GM21529 (cell line): ENCODE measurements around the gene PPP6R2.

ENCODE experiments used
- ATAC-seq: cut with Tn5 transposase; IDR thresholded peaks from one replicate; pipeline ENCODE4 v1.9.1; 2021; ENCODE audit not compliant: unreplicated experiment

The PPP6R2 gene, protein sequence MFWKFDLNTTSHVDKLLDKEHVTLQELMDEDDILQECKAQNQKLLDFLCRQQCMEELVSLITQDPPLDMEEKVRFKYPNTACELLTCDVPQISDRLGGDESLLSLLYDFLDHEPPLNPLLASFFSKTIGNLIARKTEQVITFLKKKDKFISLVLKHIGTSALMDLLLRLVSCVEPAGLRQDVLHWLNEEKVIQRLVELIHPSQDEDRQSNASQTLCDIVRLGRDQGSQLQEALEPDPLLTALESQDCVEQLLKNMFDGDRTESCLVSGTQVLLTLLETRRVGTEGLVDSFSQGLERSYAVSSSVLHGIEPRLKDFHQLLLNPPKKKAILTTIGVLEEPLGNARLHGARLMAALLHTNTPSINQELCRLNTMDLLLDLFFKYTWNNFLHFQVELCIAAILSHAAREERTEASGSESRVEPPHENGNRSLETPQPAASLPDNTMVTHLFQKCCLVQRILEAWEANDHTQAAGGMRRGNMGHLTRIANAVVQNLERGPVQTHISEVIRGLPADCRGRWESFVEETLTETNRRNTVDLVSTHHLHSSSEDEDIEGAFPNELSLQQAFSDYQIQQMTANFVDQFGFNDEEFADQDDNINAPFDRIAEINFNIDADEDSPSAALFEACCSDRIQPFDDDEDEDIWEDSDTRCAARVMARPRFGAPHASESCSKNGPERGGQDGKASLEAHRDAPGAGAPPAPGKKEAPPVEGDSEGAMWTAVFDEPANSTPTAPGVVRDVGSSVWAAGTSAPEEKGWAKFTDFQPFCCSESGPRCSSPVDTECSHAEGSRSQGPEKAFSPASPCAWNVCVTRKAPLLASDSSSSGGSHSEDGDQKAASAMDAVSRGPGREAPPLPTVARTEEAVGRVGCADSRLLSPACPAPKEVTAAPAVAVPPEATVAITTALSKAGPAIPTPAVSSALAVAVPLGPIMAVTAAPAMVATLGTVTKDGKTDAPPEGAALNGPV

GRCh38 chr22:50342651-50343540 is at the start of gene PPP6R2:
PPP6R2 (plus strand) TSS chr22:50343327; CDS start chr22:50393909, 50,582 bp downstream.
- peak; percentile 55 for ATAC-seq

DNA sequence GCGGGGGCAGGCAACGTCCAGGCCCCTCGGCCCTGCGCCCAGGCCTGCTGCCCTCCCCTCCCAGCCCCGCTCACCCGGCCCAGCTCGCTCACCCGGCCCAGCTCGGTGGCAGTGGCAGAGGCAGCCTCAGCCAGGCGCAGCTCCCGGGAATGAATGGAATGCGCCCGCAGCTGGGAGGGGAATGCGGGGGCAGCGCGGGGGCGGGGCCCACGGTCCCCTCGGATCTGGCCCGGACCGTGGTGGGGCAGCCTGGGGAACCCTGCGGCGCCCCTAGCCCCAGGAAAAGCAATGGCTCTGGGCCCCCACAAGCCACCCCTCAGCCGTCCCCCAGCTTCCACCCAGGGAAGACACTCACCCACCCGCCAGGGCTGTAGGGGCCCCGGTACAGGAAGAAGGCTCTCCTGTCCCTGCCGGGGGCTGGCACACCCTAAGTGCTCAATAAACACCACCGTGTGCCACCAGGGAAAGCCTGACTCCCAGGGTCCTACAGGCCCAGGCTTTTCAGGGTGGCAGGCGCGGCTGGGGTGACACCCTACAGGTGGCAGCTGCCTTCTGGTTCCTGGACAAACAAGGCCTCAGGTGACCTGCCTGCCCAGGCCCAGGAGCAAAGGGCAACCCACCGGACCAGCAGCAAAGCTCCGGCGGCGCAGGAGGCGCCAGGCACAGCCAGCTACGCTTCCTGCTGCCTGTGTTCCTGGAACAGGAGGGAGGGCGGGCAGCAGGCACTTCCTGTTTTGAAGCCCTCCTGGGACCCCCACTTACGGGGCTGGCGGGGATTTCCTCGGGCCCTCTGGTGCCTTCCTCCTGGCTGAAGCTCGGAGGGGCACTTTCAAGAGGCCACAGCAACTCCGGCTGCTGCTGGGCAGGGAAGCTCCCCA is 49.4 kb upstream of the PPP6R2 start:
- no peak for ATAC-seq

GRCh38 chr22:50294319-50294656 is 48.8 kb upstream of the PPP6R2 start:
- ATAC-seq, result no peak

GRCh38 chr22:50296658-50297490 is 46.3 kb upstream of the PPP6R2 start:
- no peak for ATAC-seq

DNA sequence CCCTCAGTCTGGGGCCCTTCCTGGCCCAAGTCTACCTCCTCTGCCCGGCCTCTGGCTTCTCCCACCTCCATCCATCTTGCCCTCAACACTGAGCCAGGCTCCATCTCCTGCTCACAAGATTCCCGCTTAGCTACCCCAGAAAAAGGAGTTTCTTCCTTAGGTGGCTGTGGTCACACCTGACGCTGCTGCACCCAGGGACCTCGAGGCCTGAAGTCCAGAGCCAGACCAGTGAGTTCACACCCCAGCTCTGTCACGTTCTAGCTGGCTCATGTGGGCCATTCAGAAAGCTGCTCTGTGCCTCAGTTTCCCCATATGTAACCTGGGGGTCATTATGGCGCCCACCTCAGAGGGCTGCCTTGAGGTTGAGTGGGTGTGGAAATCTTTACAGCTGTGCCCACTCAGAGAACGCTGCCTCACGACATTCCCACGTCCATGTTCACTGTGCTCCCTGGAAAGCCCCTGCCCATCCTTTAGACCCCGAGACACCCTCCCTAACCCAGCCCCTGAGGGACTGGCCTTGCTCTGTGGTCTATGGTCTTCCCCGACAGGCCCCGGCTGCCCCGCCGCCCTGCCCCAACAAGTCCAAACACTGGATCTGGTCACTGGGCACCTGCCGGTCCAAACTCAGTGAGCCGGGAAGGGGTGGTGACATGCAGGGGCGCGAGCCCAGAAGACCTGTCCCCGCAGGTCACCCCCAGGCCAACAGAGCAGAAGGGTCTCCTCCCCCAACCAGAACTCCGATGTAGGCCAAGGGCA is 45.4 kb upstream of the PPP6R2 start:
- ATAC-seq, result no peak

DNA sequence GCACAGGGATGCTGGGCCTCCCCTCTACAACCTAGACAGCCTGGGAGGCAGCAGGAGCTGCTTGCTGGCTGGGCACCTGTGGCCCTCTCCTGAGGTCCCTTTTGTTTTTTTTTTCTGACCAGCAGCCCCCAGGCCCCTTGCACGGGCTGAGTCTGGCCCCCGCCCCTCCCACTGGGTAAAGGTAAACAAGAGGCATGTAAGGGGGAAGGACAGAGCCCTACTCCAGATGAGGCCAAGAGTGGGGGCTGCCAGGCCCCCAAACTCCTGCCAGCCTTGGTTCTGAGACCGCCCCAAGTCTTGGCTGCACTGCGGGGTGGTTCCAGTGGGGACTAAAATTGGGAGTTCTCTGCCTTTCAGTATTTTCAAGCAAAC is 44.9 kb upstream of the PPP6R2 start:
- no peak for ATAC-seq

DNA sequence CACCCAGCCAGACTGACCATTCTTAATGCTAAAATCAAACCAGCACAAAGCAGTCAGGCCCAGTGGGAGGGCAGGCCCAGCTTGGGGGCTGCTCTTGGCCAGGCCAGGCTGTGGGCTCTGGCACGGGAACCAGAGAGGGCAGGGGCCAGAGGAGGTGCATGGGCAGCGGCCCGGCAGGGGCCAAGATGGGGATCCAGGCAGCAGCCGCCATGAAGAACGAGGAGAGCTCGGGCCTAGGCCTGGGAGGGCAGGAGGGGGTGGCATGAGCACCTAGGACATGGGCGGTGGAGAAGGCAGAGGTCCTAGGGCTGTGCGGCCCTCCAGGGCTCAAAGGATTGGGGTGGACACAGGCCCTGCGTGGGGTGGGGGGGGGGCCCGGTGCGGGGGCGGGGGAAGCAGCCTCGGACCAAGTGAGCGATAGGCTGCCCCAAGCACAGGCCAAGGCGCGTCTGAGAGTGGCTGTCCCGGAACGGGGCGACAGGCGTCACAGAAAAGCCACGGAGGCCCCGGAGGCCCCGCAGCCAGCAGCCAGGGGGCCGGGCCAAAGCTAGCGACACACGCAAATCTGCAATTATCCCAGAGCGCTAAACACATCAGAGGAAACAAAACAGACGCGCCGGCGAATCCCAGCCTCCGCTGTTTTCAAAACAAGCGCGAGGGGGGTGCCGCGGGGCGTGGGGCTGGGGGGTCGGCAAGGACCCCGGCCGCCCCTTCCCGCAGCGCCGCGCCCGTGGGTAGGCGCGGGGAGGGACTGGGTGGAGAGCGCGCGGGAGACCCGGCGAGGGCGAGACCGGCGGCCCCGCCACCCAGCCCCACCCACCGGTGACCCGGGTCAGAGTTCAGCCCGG is 44.0 kb upstream of the PPP6R2 start:
- ATAC-seq, result no peak

DNA sequence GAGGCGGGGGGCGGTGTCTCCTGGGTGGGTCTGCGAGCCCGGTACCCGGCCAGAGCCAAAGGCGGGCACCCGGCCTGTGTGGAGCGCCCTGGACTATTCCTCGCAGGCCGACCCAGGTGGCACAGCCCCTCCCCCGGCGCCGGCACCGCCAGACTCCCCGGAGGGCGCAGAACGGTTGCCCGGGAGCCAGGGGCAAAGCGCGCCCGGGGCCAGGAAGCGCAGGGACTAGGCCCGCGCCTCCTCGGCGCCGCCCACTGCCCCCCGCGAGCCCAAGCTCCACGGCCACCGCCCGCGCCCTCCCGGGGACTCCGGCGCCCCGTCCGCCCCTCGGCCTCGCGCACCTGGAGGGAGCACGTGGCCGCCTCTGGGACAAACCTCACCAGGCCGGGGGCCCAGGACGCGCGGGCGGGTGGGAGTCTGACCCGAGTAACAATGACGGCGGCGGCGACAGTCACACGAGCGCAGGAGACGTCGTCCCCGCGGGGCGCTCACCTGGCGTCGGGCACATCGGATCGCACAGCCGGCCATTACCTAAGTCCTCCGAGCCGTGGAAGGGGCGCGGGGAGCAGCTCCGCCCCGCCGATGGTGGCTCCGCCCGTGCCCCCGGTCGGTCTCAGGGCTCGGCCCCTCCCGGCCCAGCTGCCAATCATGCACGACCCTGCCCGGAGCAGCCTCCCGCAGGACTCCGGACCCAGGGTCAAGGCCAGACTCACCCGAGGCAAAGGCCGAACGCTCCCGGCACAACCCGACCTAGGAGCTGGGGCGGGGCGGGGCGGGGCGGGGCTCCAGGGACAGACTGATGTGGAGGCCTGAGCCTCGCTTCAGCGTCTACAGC is 43.1 kb upstream of the PPP6R2 start:
- no peak for ATAC-seq

DNA sequence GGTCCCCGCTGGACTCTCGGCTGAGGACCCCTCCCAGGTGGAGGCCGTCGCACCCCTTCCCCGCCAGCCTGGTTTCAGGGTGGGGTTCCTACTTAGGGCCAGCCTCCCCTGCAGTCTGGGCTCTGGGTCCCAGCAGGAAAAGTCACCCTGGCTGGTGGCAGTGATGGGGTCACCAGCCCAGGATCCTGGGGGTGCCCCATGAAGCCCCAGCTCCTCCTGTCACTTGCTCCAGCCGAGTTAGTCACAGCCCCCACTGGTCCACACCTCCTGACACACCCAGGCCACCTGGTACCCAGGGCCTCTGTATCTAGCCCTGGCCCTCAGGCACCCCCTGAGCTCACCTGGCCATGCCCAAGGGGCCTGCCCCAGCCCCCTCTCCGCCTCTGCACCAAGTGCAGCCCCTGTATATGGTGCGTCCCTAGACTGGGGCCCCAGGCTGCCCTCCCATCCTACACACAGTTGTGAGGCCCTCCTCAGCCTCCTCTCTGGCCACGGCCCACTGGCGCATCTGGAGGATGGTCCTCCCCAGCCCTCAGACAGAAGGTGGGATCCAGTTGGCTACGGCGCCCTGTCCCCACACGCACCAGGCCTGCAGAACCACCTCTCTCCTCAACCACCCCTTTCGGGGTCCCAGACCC is 42.4 kb upstream of the PPP6R2 start:
- no peak for ATAC-seq

GRCh38 chr22:50301581-50301991 is 41.5 kb upstream of the PPP6R2 start:
- no peak for ATAC-seq

GRCh38 chr22:50302041-50302541 is 41.0 kb upstream of the PPP6R2 start:
- no peak for ATAC-seq

GRCh38 chr22:50302564-50302963 is 40.6 kb upstream of the PPP6R2 start:
- no peak for ATAC-seq

DNA sequence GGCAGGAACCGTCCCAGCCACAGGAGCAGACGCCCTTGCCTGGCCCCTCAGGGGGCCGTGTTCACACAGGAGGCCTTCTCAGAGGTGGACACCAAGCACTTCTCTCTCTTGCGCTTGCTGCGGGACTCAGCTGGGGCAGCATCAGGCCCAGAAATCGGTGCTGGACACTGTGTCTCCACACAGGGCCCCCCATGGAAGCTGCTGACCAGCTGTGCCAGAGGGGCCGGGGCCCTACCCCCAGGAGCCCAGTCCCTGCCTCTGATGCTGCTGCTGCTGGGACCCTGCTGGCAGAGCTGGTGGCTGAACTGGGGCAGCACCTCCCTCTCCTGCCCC is 39.6 kb upstream of the PPP6R2 start:
- ATAC-seq, result no peak

DNA sequence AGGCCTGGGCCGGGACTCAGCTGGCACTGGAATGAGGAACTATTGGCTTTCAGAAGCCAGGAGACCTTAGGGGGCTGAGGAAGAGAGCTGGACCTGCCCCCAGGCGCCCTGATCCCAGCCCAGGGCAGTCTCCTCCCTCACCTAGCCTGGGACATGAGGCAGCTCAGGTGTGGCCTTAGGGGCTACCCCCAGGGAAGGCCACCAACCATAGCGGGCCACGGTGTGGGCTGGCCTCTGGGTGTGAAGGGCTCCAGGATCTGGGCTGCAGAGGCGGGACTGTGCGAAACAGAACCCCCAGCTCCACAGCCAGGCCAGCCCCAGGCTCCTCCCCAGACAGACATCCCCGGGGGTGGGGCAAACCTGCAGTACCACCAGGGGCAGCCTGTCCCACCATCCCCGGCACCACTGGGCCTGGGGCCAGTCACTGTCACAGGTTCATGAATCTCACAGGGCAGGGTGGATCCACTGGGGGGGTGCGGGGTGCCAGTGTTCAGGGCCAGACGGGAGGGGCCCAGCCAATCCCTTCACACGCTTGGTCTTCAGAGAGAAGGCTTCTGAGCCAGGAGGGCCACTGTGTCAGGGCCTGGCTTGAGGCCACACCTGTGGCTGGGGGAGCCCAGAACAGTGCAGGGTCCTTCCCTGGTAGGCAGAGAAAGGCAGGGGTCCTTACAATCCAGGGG is 39.1 kb upstream of the PPP6R2 start:
- no peak for ATAC-seq

DNA sequence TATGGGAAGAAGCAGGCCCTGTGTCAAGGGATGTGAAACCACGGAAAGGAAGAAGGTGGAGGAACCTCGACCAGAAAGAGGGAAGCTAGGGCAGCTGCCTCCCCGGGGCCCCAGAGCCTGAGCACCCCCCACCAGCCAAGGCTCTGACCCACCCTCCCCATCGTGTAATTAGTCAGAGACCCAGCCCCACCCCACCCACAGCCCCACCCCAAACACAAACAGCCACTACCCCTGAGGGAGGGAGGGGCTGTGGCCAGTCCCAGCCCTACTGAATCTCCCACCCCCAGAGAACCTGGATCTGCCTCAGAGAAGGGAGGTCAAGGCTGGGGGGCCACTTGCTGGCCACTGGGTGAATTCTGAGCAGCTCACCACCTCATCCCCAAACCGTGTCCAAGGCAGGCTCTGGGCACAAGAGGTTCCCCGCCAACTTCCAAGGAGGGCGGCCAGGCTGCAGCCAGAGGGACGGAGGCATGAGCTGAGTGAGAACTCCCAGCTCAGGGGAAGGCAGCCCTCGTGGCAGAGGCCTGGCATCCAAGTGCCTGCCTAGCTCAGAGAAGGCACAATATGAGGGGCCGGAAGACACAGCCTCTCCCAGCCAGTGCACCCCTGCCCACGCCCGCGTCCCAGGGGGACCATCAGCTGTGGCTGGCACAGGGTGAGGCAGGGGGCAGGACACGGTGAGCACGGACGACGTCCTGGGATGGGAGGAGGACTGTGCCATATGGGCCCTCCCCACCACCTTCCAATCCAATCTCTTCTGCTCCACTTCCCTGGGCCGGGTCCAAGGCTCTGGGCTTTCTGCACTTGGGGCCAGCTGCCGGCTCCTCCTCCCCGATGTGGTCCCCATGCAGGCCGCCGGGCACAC is 38.4 kb upstream of the PPP6R2 start:
- ATAC-seq, result no peak
